Skeletal muscle cell (primary cell): Measurements from ENCODE around the gene SLC32A1.

Experiments
- DNase-seq: peaks from one replicate; pipeline ENCODE4 v3.0.0-alpha.2; 2010; ENCODE audit warnings: low read depth
- H3K4me3 ChIP-seq: 2 replicates; pipeline ENCODE4 v1.5.1; 2011; ENCODE audit warnings: low read depth, mild to moderate bottlenecking, control low read depth, low read length, moderate library complexity

The SLC32A1 gene

DNA sequence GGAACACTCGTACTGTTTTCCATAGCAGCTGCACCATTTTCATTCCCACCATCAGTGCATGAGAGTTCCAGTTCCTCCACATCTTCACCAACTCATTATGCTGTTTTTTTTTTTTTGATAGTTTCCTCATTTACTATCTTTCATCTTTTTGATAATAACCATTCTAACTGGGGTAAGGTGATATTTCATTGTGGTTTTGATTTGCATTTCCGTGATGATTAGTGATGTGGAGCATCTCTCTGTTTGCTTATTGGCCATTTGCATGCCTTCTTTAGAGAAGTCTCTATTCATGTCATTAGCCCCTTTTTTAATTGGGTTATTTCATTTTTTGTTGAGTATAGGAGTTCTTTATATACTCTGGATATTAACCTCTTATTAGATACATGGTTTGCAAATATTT is 49.9 kb downstream of the SLC32A1 start:
- H3K4me3 ChIP-seq, result no peak overlapping the region
- DNase-seq, result no peak

DNA sequence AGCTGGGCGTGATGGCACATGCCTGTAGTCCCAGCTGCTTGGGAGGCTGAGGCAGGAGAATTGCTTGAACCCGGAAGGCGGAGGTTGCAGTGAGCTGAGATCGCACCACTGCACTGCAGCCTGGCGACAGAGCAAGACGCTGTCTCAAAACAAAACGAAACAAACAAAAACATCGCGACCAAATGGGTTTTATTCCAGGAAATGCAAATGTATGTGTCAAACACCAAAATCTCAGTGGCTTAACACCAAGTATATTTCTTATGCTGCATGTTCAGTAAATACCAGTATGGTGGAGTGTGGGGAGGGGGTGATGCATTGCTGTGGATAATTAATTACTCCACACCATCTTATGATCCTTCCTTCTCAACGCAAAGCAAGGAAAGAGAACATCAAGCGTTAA is 52.1 kb downstream of the SLC32A1 start:
- DNase-seq, result no peak
- H3K4me3 ChIP-seq, result no peak overlapping the region
